GM19324 (cell line): ENCODE data around the gene HS3ST6.
"Not testable (repeated sequence)": the region's sequence is repeated elsewhere in the genome, so short reads cannot be mapped to it uniquely, and the experiment has no call there.

Source experiments
- ATAC-seq: cut with Tn5 transposase; IDR thresholded peaks from one replicate; pipeline ENCODE4 v1.9.1; 2021; ENCODE audit warnings: mild to moderate bottlenecking, moderate library complexity; ENCODE audit not compliant: unreplicated experiment, low FRiP score

HS3ST6 gene

GRCh38 chr16:1909561-1910231 lies 8.5 kb downstream of the HS3ST6 start:
- no peak for ATAC-seq

- ATAC-seq: no peak
These were observed 9.2 kb downstream of the HS3ST6 start for GRCh38 chr16:1908983-1909382.

GRCh38 chr16:1908184-1908583 lies 10.0 kb downstream of the HS3ST6 start:
- ATAC-seq: no peak

GRCh38 chr16:1907226-1907860 lies 10.9 kb downstream of the HS3ST6 start:
- no peak for ATAC-seq

GRCh38 chr16:1906846-1907165 lies 11.4 kb downstream of the HS3ST6 start:
- ATAC-seq: no peak

- ATAC-seq: no peak
These were observed 12.0 kb downstream of the HS3ST6 start for GRCh38 chr16:1906055-1906845.

GRCh38 chr16:1903845-1904840 lies 14.1 kb downstream of the HS3ST6 start:
- no peak for ATAC-seq

GRCh38 chr16:1903220-1903574 lies 15.0 kb downstream of the HS3ST6 start:
- ATAC-seq: no peak

- ATAC-seq: no peak
These were observed 15.5 kb downstream of the HS3ST6 start for GRCh38 chr16:1902547-1903219.

GRCh38 chr16:1900452-1900774 lies 17.8 kb downstream of the HS3ST6 start:
- ATAC-seq: no peak

- no peak for ATAC-seq
These were observed 18.4 kb downstream of the HS3ST6 start for GRCh38 chr16:1899641-1900451.

GRCh38 chr16:1897692-1898091 lies 20.5 kb downstream of the HS3ST6 start:
- ATAC-seq: not testable (repeated sequence)

GRCh38 chr16:1895949-1896675 lies 22.1 kb downstream of the HS3ST6 start:
- ATAC-seq: no peak

GRCh38 chr16:1895068-1895467 lies 23.1 kb downstream of the HS3ST6 start:
- ATAC-seq: no peak

- ATAC-seq: no peak
These were observed 27.5 kb downstream of the HS3ST6 start for GRCh38 chr16:1890708-1891050.

- ATAC-seq: no peak
These were observed 28.0 kb downstream of the HS3ST6 start for GRCh38 chr16:1890024-1890707.

- no peak for ATAC-seq
These were observed 30.4 kb downstream of the HS3ST6 start for GRCh38 chr16:1887711-1888354.

GRCh38 chr16:1884889-1885288 lies 33.3 kb downstream of the HS3ST6 start:
- no peak for ATAC-seq
